Measurements from ENCODE around the gene THOC7.

Gene THOC7

GRCh38 chr3:63841704-63842103, 21.9 kb downstream of the THOC7 start:
- DNase-seq = no peak

GRCh38 chr3:63832395-63832794, 31.2 kb downstream of the THOC7 start:
- no peak for DNase-seq

- DNase-seq = no peak
Measured at GRCh38 chr3:63830526-63830925, 33.1 kb downstream of the THOC7 start.

DNA sequence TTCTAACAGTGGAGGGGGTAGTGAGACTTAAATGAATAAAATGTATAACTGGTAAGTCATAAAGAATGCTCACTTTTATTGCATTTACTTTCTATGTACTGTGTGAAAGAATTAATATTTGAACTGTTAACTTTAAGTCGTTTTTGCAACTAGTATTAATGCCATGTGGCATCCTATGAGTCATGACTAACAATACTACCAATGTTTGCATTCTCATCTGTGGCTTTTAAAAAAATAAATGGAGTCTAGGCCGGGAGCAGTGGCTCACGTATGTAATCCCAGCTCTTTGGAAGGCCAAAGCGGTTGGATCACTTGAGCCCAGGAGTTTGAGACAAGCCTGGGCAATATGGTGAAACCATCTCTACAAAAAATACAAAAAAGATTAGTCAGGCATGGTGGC, 39.3 kb downstream of the THOC7 start:
- DNase-seq = no peak

- DNase-seq = no peak
Measured at GRCh38 chr3:63819151-63819398, 44.5 kb downstream of the THOC7 start, which contains the start of gene C3orf49. C3orf49 (plus strand) TSS chr3:63819299; CDS start chr3:63819472, 173 bp downstream.

DNA sequence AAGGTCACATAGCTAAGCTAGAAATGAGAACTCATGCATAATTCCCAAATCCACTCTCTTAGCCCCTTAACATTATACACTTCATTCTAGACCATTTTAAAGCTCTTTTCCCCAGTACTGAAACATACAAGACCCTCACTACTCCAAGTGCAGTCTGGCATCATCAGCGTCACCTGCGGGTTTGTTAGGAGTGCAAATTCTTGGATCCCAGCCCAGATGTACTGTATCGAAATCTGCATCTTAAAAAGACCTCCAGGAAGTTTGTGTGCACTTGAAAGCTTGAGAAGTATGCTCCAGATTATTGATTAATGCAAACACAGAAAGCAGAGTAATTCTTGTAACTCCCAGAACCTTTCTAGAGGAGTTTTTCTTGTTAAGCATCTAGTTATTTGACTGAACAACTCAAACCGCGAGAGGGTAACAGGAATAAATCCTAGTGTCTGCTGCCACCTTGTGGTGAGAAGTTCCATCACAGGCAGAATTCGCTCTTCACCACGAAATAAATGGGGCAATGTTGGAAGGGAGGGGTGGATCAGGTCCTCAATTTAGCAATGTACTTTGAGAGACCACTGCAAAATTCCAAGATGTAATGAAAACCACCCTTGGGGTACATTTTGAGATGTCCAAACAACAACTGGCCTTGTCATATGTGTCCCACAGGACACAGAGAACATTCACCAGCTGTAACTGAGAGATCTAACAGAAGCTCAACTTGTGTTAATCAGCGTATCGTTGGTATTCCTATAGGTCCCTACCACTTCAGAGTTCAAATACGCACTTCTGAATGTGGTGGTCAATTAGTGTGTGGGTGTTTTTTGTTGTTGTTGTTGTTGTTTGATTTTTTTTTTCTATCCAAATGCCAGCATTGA, 45.1 kb downstream of the THOC7 start:
- peak; percentile 43 to 68 for DNase-seq

DNA sequence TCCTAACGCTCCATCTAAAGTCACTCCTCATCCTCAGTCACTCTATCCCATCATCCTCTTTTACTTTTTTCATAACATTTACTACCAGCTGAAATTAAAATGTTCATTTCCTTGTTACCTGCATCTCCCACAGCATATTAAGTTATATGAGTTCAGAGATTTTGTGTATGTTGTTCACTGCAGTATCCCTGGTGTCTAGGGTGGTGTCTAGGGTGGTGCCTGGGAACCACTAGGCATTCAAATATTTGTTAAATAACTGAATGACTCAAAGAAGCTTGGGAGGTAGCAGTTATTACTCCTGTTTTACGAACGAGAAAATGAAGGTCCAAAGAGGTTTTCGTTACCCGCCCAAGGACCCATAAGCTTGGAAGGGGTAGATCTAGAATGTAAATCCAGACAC, 46.4 kb downstream of the THOC7 start:
- no peak for DNase-seq

DNA sequence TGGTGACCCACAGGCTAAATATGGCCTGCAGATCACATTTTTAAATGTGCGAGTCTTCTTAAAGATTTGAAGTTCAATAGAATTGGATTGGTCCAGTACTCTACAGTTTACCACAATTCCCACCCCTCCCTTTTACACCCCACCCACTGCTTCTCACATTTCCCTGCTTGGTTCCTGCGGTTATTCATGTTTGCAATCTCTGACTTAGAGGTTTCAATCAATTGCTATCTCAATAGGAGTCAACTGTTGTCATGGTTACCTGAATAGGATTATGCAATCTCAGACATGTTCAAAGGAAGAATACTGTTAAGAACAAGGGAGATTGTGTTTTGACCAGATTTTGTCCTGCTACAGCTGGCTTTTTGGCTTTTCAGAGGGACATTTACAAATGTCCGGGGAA, 49.4 kb downstream of the THOC7 start:
- no peak for DNase-seq

- no peak for DNase-seq
Measured at GRCh38 chr3:63809607-63810006, 54.0 kb downstream of the THOC7 start.

- no peak for DNase-seq
Measured at GRCh38 chr3:63808633-63809032, 55.0 kb downstream of the THOC7 start.

GRCh38 chr3:63807961-63808565, 55.5 kb downstream of the THOC7 start:
- no peak for DNase-seq

DNA sequence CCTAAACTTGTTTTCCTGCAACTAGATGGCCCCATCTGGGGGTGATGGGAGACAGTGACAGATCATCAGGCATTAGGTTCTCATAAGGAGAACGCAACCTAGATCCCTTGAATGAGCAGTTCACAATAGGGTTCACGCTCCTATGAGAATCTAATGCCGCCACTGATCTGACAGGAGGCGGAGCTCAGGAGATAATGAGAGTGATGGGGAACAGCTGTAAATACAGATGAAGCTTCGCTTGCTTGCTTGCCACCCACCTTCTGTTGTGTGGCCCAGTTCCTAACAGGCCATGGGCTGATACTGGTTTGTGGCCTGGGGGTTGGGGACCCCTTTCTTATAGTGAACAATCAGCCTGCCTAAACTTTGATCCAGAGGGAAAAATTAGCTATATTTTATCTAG, 59.7 kb downstream of the THOC7 start:
- no peak for DNase-seq

- DNase-seq = no peak
Measured at GRCh38 chr3:63800097-63800496, 63.5 kb downstream of the THOC7 start.

- no peak for DNase-seq
Measured at GRCh38 chr3:63798949-63799348, 64.7 kb downstream of the THOC7 start.

DNA sequence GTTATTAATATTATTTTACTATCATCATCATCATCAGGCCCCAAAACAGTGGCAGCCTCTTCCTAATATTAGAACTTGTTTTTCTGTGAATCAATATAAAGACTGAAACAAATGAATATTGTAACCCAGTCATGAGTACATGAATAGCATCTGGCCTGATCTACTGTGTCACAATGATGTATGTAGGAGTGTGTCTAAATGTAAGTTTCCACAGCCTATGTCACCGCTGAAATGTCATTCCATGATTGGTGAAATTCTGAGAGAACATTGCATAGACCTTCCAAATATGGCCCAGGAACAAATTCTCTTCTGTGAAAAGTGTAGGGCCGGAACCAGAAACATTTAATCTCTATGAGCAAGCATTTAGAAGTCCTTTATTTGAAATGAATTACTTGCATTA, 65.1 kb downstream of the THOC7 start:
- no peak for DNase-seq

DNA sequence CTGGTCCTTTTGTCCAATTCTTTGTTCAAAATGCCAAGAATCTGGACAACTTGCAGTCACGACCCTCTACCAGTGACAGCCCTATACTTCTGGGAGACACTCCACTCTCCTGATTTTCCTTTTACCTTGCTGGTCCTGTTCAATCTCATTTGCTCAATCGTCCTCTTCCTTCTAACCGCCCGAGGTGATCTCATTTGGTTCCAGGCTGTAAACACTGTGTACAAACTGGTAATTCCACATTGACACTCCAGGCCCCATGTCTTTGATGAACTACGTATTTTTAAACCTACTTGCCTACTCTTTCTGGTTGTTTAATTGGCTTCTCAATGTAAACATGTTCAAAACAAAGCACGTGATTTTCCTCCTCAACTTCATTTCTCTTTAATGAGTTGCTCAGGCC, 68.2 kb downstream of the THOC7 start:
- no peak for DNase-seq

DNA sequence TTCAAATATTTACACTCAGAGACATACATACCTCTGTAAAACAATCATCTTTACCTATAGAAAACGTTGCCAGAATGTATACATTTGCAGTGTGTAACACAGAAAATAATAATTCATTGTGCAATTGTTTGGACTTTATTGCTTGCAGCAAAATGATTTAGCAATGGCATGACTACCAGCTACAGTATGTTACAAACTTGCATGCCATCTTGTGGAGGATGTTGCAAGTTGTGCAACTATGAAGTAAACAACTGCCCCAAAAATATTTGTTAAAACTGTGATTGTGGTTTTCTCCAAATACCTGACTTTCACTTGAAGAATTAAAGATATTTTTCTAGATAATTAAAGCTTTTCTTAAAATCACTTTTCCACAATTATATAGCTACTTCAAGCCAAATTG, 71.6 kb downstream of the THOC7 start:
- DNase-seq = peak in 1 of 2 experiments; percentile 10
